C1 segment of cervical spinal cord (tissue), 14 donors: ENCODE results near the gene C2orf92.

Experiments
- DNase-seq, 14 donors: peaks; one replicate each; lab custom pipeline; 2025; lab: John Stamatoyannopoulos, UW

C2orf92 gene

DNA sequence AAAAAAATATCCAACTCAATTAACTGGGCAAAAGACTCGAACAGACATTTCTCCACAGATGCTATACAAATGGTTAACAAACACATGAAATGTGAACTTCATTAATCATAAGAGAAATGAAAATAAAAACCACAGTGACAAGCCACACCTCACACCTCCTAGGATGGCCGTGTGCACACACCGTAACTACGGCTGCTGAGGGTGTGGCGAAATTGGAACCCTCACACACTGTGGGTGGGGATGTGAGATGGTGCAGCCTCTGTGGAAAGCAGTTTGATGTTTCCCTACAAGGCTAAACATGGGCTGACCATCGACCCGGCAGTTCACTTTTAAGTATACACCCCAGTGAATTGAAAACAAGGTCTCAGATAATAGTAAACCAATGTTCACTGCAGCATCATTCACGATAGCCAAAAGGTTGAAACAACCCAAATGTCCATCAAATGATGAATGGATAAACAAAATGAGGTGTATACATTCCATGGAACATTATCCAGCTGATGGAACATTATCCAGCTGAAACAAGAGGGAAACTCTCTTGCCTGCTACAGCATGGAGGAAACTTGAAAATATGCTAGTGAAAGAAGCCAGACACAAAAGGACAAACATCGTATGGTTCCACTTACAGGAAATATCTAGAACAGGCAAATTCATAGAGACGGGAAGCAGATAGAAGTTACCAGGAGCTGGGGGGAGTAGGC is 76.1 kb downstream of the C2orf92 start:
- DNase-seq: no peak

- peak in 1 of 14 donors; percentile 89 for DNase-seq
These were observed 77.8 kb downstream of the C2orf92 start for GRCh38 chr2:97747285-97747684.

GRCh38 chr2:97747716-97748115 is 78.2 kb downstream of the C2orf92 start:
- peak in 1 of 14 donors; percentile 89 for DNase-seq

GRCh38 chr2:97749581-97749980 is 80.1 kb downstream of the C2orf92 start:
- no peak for DNase-seq

GRCh38 chr2:97750017-97750416 is 80.5 kb downstream of the C2orf92 start:
- DNase-seq: no peak

DNA sequence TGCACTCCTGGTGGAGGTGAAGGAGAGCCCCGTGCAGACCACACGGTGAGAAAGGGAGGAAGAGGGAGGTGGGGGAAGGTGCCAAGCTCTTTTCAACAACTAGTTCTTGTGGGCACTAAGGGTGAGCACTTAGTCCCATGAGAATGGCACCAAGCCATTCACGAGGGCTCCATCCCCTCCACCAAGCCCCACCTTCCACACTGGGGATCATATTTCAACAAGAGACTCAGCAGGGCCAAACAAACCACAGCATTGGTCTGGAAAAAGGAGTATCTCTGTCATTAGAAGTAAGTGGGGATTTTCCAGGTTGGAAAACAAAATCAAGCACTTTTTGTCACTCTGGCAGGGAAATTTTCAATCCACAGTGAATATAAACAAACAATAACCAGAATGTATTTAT is 82.2 kb downstream of the C2orf92 start:
- DNase-seq: no peak
